D341Med (cell line): ENCODE data around the gene ACER2.

Experiments used
- DNase-seq: peaks from one replicate; pipeline ENCODE4 v3.0.0; 2012; ENCODE audit warnings: low spot score

Gene ACER2

GRCh38 chr9:19486803-19487202 lies 78.0 kb downstream of the ACER2 start:
- DNase-seq = no peak

- DNase-seq = no peak
These were observed 79.9 kb downstream of the ACER2 start for GRCh38 chr9:19488721-19489120.

- DNase-seq = no peak
These were observed 81.5 kb downstream of the ACER2 start for GRCh38 chr9:19490269-19490668.

- no peak for DNase-seq
These were observed 82.0 kb downstream of the ACER2 start for GRCh38 chr9:19490828-19491227.

GRCh38 chr9:19492775-19493173 lies 84.0 kb downstream of the ACER2 start:
- no peak for DNase-seq

GRCh38 chr9:19493174-19493811 lies 84.5 kb downstream of the ACER2 start:
- peak; percentile 73 for DNase-seq

GRCh38 chr9:19493876-19494275 lies 85.1 kb downstream of the ACER2 start:
- DNase-seq = no peak

- no peak for DNase-seq
These were observed 86.6 kb downstream of the ACER2 start for GRCh38 chr9:19495186-19496028.

GRCh38 chr9:19496321-19497050 lies 87.7 kb downstream of the ACER2 start:
- DNase-seq = no peak

GRCh38 chr9:19497276-19497675 lies 88.5 kb downstream of the ACER2 start:
- no peak for DNase-seq

GRCh38 chr9:19498015-19498414 lies 89.2 kb downstream of the ACER2 start:
- DNase-seq = no peak
